ENCODE measurements around the gene TRMT10A. TPM values are rescaled to one million over a fixed set of nuclear protein-coding genes. Genes with fewer than 3 reads are reported as not detected.
"Not testable (repeated sequence)": the region's sequence is repeated elsewhere in the genome, so short reads cannot be mapped to it uniquely, and the experiment has no call there.

The TRMT10A gene
- total and polyA plus RNA-seq, 4 experiments from 2014 or later: 3.7 to 5.7 (median 5.4) TPM

GRCh38 chr4:99540277-99540939, 23.4 kb downstream of the TRMT10A start:
- Mint-ChIP-seq H3K9me3 (peaks cover 2 to 16% (median 5%) of the 10 kb centered on the region in 8 donors), H3K27me3 (peaks cover 0 to under 1% of the 10 kb centered on the region in 2 donors), H3K4me1 (no peaks in the 10 kb centered on the region), H3K27ac (no peak overlapping the region), H3K4me3 (no peak overlapping the region), H3K36me3 (peaks cover 0 to 3% of the 10 kb centered on the region in 2 donors)
- Histone ChIP-seq H3K27ac (ENCODE audit: low read depth, low read length) (no peak overlapping the region), H3K4me1 (ENCODE audit: insufficient read depth, low read length) (no peaks in the 10 kb centered on the region), H3K27me3 (ENCODE audit: insufficient read depth, low read length) (peaks cover 5% of the 10 kb centered on the region), H3K36me3 (ENCODE audit: insufficient read depth, low read length) (no peaks in the 10 kb centered on the region), H3K4me3 (ENCODE audit: low read length in 2 of 2) (no peak overlapping the region), H3K9me3 (ENCODE audit: control insufficient read depth in 1 of 2, low read length in 2 of 2) (no peaks in the 10 kb centered on the region)
- no peak for DNase-seq
- intact Hi-C loops (cut with micrococcal nuclease): no loop called here
- CTCF ChIA-PET (ENCODE audit: partially characterized antibody): no interaction called here
- POLR2A ChIA-PET (ENCODE audit: partially characterized antibody): no interaction called here

GRCh38 chr4:99537674-99538073, 26.2 kb downstream of the TRMT10A start:
- POLR2A ChIA-PET (ENCODE audit: partially characterized antibody): no interaction called here

GRCh38 chr4:99536848-99537247, 27.0 kb downstream of the TRMT10A start:
- H3K27ac ChIP-seq (ENCODE audit: low read depth, low read length): no peak overlapping the region
- H3K4me3 Mint-ChIP-seq: no peak overlapping the region
- no peaks in the 10 kb centered on the region for H3K4me1 Mint-ChIP-seq
- H3K9me3 ChIP-seq (ENCODE audit: control insufficient read depth in 1 of 2, low read length in 2 of 2): no peaks in the 10 kb centered on the region
- CTCF ChIA-PET (ENCODE audit: partially characterized antibody): no interaction called here
- no peaks in the 10 kb centered on the region for H3K36me3 ChIP-seq (ENCODE audit: insufficient read depth, low read length)
- H3K27ac Mint-ChIP-seq: no peak overlapping the region
- no peaks in the 10 kb centered on the region for H3K36me3 Mint-ChIP-seq
- peaks cover 4 to 8% of the 10 kb centered on the region in 2 donors for H3K27me3 Mint-ChIP-seq
- peaks cover 0 to 4% (median 0%) of the 10 kb centered on the region in 8 donors for H3K9me3 Mint-ChIP-seq
- intact Hi-C loops (cut with micrococcal nuclease): no loop called here
- DNase-seq: peak in 1 of 5 donors; percentile 29
- H3K4me1 ChIP-seq (ENCODE audit: insufficient read depth, low read length): no peaks in the 10 kb centered on the region
- POLR2A ChIA-PET (ENCODE audit: partially characterized antibody): no interaction called here
- H3K27me3 ChIP-seq (ENCODE audit: insufficient read depth, low read length): peaks cover 5% of the 10 kb centered on the region
- H3K4me3 ChIP-seq (ENCODE audit: low read length in 2 of 2): no peak overlapping the region

More at GRCh38 chr4:99537674-99538073, 26.2 kb downstream of the TRMT10A start:
- no peaks in the 10 kb centered on the region for H3K36me3 ChIP-seq (ENCODE audit: insufficient read depth, low read length)
- no peak for DNase-seq
- intact Hi-C loops (cut with micrococcal nuclease): no loop called here
- peaks cover 4 to 8% of the 10 kb centered on the region in 2 donors for H3K27me3 Mint-ChIP-seq
- no peak overlapping the region for H3K27ac ChIP-seq (ENCODE audit: low read depth, low read length)
- no peaks in the 10 kb centered on the region for H3K4me1 ChIP-seq (ENCODE audit: insufficient read depth, low read length)
- H3K27ac Mint-ChIP-seq: no peak overlapping the region
- no peak overlapping the region for H3K4me3 ChIP-seq (ENCODE audit: low read length in 2 of 2)
- H3K9me3 Mint-ChIP-seq: peaks cover 0 to 4% (median 2%) of the 10 kb centered on the region in 8 donors
- CTCF ChIA-PET (ENCODE audit: partially characterized antibody): no interaction called here
- H3K36me3 Mint-ChIP-seq: no peaks in the 10 kb centered on the region
- no peak overlapping the region for H3K4me3 Mint-ChIP-seq
- H3K4me1 Mint-ChIP-seq: no peaks in the 10 kb centered on the region
- H3K9me3 ChIP-seq (ENCODE audit: control insufficient read depth in 1 of 2, low read length in 2 of 2): no peaks in the 10 kb centered on the region
- peaks cover 5% of the 10 kb centered on the region for H3K27me3 ChIP-seq (ENCODE audit: insufficient read depth, low read length)

GRCh38 chr4:99536271-99536670, 27.6 kb downstream of the TRMT10A start:
- Mint-ChIP-seq H3K9me3 (peaks cover 0 to 4% (median 0%) of the 10 kb centered on the region in 8 donors), H3K4me1 (no peaks in the 10 kb centered on the region), H3K36me3 (no peaks in the 10 kb centered on the region), H3K27me3 (peaks cover 4 to 8% of the 10 kb centered on the region in 2 donors), H3K4me3 (no peak overlapping the region), H3K27ac (no peak overlapping the region)
- Histone ChIP-seq H3K4me3 (ENCODE audit: low read length in 2 of 2) (no peak overlapping the region), H3K27ac (ENCODE audit: low read depth, low read length) (no peak overlapping the region), H3K4me1 (ENCODE audit: insufficient read depth, low read length) (no peaks in the 10 kb centered on the region), H3K9me3 (ENCODE audit: control insufficient read depth in 1 of 2, low read length in 2 of 2) (no peaks in the 10 kb centered on the region), H3K27me3 (ENCODE audit: insufficient read depth, low read length) (peaks cover 5% of the 10 kb centered on the region), H3K36me3 (ENCODE audit: insufficient read depth, low read length) (no peaks in the 10 kb centered on the region)
- intact Hi-C loops (cut with micrococcal nuclease): no loop called here
- DNase-seq: no peak
- POLR2A ChIA-PET (ENCODE audit: partially characterized antibody): no interaction called here
- CTCF ChIA-PET (ENCODE audit: partially characterized antibody): no interaction called here

- H3K4me1 Mint-ChIP-seq; POLR2A ChIA-PET (ENCODE audit: partially characterized antibody): not testable (repeated sequence)
Measured at GRCh38 chr4:99534699-99535098, 29.1 kb downstream of the TRMT10A start.

GRCh38 chr4:99529956-99530355, 33.9 kb downstream of the TRMT10A start:
- POLR2A ChIA-PET (ENCODE audit: partially characterized antibody): no interaction called here
- peak overlapping the region in 1 of 8 donors; percentile 21 for H3K4me3 Mint-ChIP-seq
- intact Hi-C loops (cut with micrococcal nuclease): no loop called here

More at GRCh38 chr4:99534699-99535098, 29.1 kb downstream of the TRMT10A start:
- H3K9me3 Mint-ChIP-seq; H3K27ac Mint-ChIP-seq; H3K27me3 Mint-ChIP-seq; intact Hi-C loops (cut with micrococcal nuclease); H3K4me1 ChIP-seq (ENCODE audit: insufficient read depth, low read length); H3K36me3 Mint-ChIP-seq; H3K36me3 ChIP-seq (ENCODE audit: insufficient read depth, low read length); DNase-seq; H3K27ac ChIP-seq (ENCODE audit: low read depth, low read length); CTCF ChIA-PET (ENCODE audit: partially characterized antibody); H3K4me3 ChIP-seq (ENCODE audit: low read length in 2 of 2); H3K4me3 Mint-ChIP-seq; H3K9me3 ChIP-seq (ENCODE audit: control insufficient read depth in 1 of 2, low read length in 2 of 2); H3K27me3 ChIP-seq (ENCODE audit: insufficient read depth, low read length): not testable (repeated sequence)

GRCh38 chr4:99529228-99529627, 34.6 kb downstream of the TRMT10A start:
- H3K4me1 Mint-ChIP-seq: no peaks in the 10 kb centered on the region
- no peaks in the 10 kb centered on the region for H3K9me3 ChIP-seq (ENCODE audit: control insufficient read depth in 1 of 2, low read length in 2 of 2)
- no peak overlapping the region for H3K27ac Mint-ChIP-seq
- no peaks in the 10 kb centered on the region for H3K27me3 ChIP-seq (ENCODE audit: insufficient read depth, low read length)
- intact Hi-C loops (cut with micrococcal nuclease): no loop called here
- no peak overlapping the region for H3K4me3 ChIP-seq (ENCODE audit: low read length in 2 of 2)
- ChIA-PET CTCF (ENCODE audit: partially characterized antibody) (no interaction called here), POLR2A (ENCODE audit: partially characterized antibody) (no interaction called here)
- no peaks in the 10 kb centered on the region for H3K36me3 ChIP-seq (ENCODE audit: insufficient read depth, low read length)
- H3K4me3 Mint-ChIP-seq: no peak overlapping the region
- H3K27me3 Mint-ChIP-seq: peaks cover 4 to 9% of the 10 kb centered on the region in 2 donors
- no peak for DNase-seq
- H3K4me1 ChIP-seq (ENCODE audit: insufficient read depth, low read length): no peaks in the 10 kb centered on the region
- peaks cover 0 to 3% (median 0%) of the 10 kb centered on the region in 8 donors for H3K9me3 Mint-ChIP-seq
- H3K36me3 Mint-ChIP-seq: no peaks in the 10 kb centered on the region
- no peak overlapping the region for H3K27ac ChIP-seq (ENCODE audit: low read depth, low read length)

More at GRCh38 chr4:99529956-99530355, 33.9 kb downstream of the TRMT10A start:
- no peak for DNase-seq
- Mint-ChIP-seq H3K27ac (no peak overlapping the region), H3K36me3 (no peaks in the 10 kb centered on the region), H3K4me1 (no peaks in the 10 kb centered on the region), H3K27me3 (peaks cover 5 to 9% of the 10 kb centered on the region in 2 donors), H3K9me3 (peaks cover 0 to 3% (median 0%) of the 10 kb centered on the region in 8 donors)
- no peaks in the 10 kb centered on the region for H3K36me3 ChIP-seq (ENCODE audit: insufficient read depth, low read length)
- H3K4me3 ChIP-seq (ENCODE audit: low read length in 2 of 2): no peak overlapping the region
- H3K27me3 ChIP-seq (ENCODE audit: insufficient read depth, low read length): no peaks in the 10 kb centered on the region
- H3K4me1 ChIP-seq (ENCODE audit: insufficient read depth, low read length): no peaks in the 10 kb centered on the region
- no peaks in the 10 kb centered on the region for H3K9me3 ChIP-seq (ENCODE audit: control insufficient read depth in 1 of 2, low read length in 2 of 2)
- H3K27ac ChIP-seq (ENCODE audit: low read depth, low read length): no peak overlapping the region
- CTCF ChIA-PET (ENCODE audit: partially characterized antibody): no interaction called here
